Choroid plexus epithelial cell (primary cell): ENCODE measurements around the gene WARS2.
A peak's percentile ranks its signal among the peaks of the same experiment; 100 is the strongest.

Experiments
- DNase-seq: peaks from one replicate; pipeline ENCODE4 v3.0.0-alpha.2; 2010; ENCODE audit warnings: low read depth
- H3K4me3 ChIP-seq: 2 replicates; pipeline ENCODE4 v1.5.1; 2011; ENCODE audit warnings: low read depth, mild to moderate bottlenecking, control low read depth, low read length, moderate library complexity
- CTCF ChIP-seq: conservative IDR thresholded peaks from 2 replicates; pipeline ENCODE4 v1.5.1; 2011; ENCODE audit warnings: low read depth, mild to moderate bottlenecking, control low read depth, inconsistent platforms, low read length, moderate library complexity

Gene WARS2

GRCh38 chr1:119003413-119004128 is 136.9 kb downstream of the WARS2 start:
- TF ChIP-seq CTCF = peak; percentile 49
- DNase-seq = no peak
- no peak overlapping the region for H3K4me3 ChIP-seq

DNA sequence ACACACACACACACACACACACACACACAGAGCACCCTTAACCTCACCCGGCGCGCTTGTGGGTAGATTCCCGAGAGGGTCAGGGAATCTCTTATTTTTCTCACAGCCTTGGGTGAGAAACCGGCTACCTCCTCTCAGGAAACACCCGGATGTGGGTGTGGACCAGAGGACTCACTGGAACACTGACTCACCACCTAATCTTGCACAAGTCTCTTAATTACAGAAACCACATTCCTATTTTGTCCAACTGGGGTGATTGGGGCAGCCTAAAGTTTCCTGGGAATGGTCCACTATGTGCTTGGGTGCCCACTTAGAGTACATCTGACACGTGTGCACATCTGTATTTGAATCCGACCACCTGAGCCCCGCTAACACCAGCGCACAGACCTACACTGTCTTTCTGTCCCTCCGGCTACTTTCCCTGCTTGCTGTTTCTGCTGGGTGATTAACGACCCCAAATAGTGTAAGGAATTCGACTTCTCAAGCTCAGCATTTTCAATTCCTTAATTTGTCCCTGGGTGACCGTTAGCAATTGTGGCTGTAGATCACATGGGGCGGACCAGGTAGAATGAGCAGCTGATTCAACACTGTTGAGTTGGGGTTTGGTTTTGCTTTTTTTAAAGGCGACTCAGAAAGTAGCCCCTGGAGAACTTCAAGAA is 138.3 kb downstream of the WARS2 start:
- H3K4me3 ChIP-seq = no peak overlapping the region
- no peak for TF ChIP-seq CTCF
- DNase-seq = peak; percentile 98

- no peak for TF ChIP-seq CTCF
- peak; percentile 60 for DNase-seq
- H3K4me3 ChIP-seq = peak overlapping the region; percentile 56
These were observed 139.0 kb downstream of the WARS2 start for GRCh38 chr1:119001181-119002027.

DNA sequence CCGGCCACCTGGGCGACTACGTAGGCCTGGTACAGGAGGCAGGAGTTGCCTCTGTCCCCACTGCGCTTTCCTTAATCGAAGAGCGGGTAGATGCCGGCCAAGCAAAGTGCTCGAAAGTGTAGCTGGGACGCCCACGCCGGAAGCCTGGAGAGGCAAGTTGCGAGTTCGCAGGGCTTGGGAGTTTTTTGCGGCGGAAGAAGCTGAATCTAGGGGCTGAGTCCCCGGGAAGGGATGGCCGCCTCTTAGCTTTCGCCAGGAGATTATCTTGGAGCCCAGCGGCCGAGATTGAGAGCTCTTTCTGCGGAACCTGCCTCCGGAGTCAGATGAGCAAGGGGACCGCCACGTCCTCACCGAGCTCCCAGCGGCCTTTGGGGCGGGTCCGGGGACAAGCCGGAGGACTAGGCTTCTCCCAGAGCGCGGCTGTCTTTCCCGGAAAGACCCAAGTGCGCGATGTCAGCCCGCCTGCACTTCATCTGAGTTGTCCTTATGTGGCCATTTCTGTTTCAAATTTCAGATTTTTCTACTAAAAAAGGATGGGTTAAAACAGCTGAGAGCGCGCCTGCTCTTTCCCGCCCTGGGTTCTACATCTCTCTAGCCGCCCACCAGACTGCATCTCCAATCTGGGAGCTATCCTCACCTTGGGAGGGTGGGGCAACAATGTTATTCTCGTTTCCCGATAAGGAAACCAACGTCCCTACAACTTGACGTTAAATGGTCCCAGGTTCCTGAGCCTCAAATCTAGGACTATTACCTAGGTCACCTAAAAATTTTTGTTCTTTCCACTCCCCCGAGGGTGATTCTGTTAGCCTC is 139.9 kb downstream of the WARS2 start:
- peak overlapping the region; percentile 56 for H3K4me3 ChIP-seq
- peak; percentile 38 for DNase-seq

DNA sequence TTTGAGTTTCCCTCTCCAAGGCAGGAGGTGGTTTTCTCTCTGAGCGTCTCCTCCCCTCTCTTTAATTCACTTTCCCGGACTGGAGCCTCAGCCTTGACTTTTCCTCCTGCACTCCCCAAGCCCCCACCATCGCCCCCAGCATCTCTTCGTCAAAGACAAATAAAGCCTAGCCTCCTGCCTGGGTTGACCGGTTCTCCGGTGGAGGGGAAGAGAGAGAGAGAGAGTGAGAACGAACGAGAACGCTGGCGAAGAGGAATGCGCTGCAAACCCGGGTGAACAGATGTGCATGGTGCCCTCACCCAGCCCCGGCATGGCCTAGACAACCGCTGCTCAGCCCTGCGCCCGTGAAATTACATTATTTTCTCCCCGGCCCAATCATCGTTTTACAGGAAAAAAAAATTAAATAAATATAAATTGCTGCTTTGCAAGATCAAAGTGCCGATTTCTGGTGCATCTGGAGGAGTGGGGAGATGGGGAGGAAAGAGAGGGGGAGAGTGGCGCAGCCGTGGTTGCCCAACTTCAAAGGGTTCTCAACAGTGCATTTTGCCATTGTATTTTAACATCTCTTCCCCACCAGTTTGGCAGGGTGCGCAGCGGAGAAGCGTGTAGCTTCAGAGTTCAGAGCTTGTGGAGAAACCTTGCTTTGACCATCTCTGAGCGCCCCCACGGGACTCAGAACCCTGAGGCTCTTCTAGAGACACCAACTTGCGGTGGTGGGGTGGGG is 140.9 kb downstream of the WARS2 start:
- no peak for DNase-seq
- no peak for TF ChIP-seq CTCF

More for the DNA sequence above, 139.9 kb downstream of the WARS2 start:
- no peak for TF ChIP-seq CTCF

DNA sequence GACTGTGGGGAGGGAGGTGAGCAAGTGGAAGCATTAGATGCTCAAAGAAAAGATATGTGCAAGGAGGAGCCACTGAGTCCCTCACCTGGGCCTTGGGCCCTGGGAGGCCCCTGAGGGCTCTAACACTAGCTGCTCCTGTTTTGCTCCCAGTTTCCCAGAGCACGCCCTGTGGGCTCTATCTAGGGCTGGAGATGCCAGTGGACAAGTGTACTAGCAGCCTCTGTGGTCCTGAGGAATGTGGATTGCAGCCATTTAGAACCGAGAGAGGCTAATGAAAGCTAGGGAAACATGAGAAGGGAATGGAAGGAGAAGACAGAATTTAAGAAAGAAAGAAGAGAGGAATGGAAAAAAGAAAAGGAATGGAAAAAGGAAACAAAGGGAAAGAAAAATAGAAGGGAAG is 142.3 kb downstream of the WARS2 start:
- TF ChIP-seq CTCF = no peak
- H3K4me3 ChIP-seq = no peak overlapping the region
- DNase-seq = no peak

More for the DNA sequence above, 140.9 kb downstream of the WARS2 start:
- H3K4me3 ChIP-seq = no peak overlapping the region
